HepG2 (cell line): Measurements from ENCODE around the gene PARP16. TPM values are rescaled to one million over a fixed set of nuclear protein-coding genes. Genes with fewer than 3 reads are reported as not detected.
A peak's percentile ranks its signal among the peaks of the same experiment; 100 is the strongest.

Experiments used
- ARNTL ChIP-seq: sonication (generic); formaldehyde crosslinking; IDR thresholded peaks from 2 replicates; pipeline ENCODE4 v1.4.0; 2020; ENCODE audit warnings: mild to moderate bottlenecking, missing genetic modification reagents
- ATF1 ChIP-seq: IDR thresholded peaks from 2 replicates; pipeline ENCODE4 v1.6.1; 2016; ENCODE audit warnings: mild to moderate bottlenecking, control low read depth
- FLYWCH1 ChIP-seq: sonication (generic); formaldehyde crosslinking; IDR thresholded peaks from 2 replicates; pipeline ENCODE4 v1.8.1; 2023; ENCODE audit warnings: mild to moderate bottlenecking, missing genetic modification reagents
- HIC2 ChIP-seq: sonication (generic); formaldehyde crosslinking; IDR thresholded peaks from 2 replicates; pipeline ENCODE4 v1.9.0; 2022; ENCODE audit warnings: low read depth, missing genetic modification reagents
- HNRNPH1 ChIP-seq: fragments of 200-400 bp; formaldehyde crosslinking; optimal IDR thresholded peaks from 2 replicates; pipeline ENCODE3; 2017; ENCODE audit warnings: mild to moderate bottlenecking, low read depth, low read length
- MYC ChIP-seq: sonication (generic); formaldehyde crosslinking; IDR thresholded peaks from 2 replicates; pipeline ENCODE4 v1.9.0; 2021; ENCODE audit warnings: missing genetic modification reagents, borderline replicate concordance
- MYNN ChIP-seq: sonication (generic); formaldehyde crosslinking; IDR thresholded peaks from 2 replicates; pipeline ENCODE4 v1.4.0; 2020; ENCODE audit warnings: mild to moderate bottlenecking, low read depth, missing genetic modification reagents
- NFKB2 ChIP-seq: sonication (generic); formaldehyde crosslinking; IDR thresholded peaks from 2 replicates; pipeline ENCODE4 v1.4.0; 2020; ENCODE audit warnings: missing genetic modification reagents, borderline replicate concordance
- NFRKB ChIP-seq: fragments of 450-650 bp; IDR thresholded peaks from 2 replicates; pipeline ENCODE4 v1.6.1; 2017
- RFX5 ChIP-seq: IDR thresholded peaks from 2 replicates; pipeline ENCODE4 v1.6.1; 2011; ENCODE audit warnings: low read depth, low read length, improper control_type of control experiment
- RORA ChIP-seq: sonication (generic); formaldehyde crosslinking; IDR thresholded peaks from 2 replicates; pipeline ENCODE4 v1.5.0; 2020; ENCODE audit warnings: mild to moderate bottlenecking, missing genetic modification reagents, moderate library complexity
- SCMH1 ChIP-seq: sonication (generic); formaldehyde crosslinking; IDR thresholded peaks from 2 replicates; pipeline ENCODE4 v1.9.0; 2021; ENCODE audit warnings: missing genetic modification reagents, mild to moderate bottlenecking, borderline replicate concordance
- SOX6 ChIP-seq, 2 experiments: fragments of 450-650 bp in 1 of 2; sonication (generic) in 1 of 2; formaldehyde crosslinking in 1 of 2; IDR thresholded peaks; 2 replicates each; pipeline versions ENCODE4 v1.4.0 to v1.6.1; 2017 to 2020; ENCODE audit warnings: antibody characterized with exemption in 1 of 2, mild to moderate bottlenecking in 1 of 2, missing genetic modification reagents in 1 of 2
- SP140L ChIP-seq: sonication (generic); formaldehyde crosslinking; IDR thresholded peaks from 2 replicates; pipeline ENCODE4 v1.4.0; 2020; ENCODE audit warnings: missing genetic modification reagents, borderline replicate concordance
- THAP7 ChIP-seq: sonication (generic); formaldehyde crosslinking; IDR thresholded peaks from 2 replicates; pipeline ENCODE4 v1.8.1; 2023; ENCODE audit warnings: mild to moderate bottlenecking, missing genetic modification reagents
- TRIM24 ChIP-seq: sonication (generic); formaldehyde crosslinking; IDR thresholded peaks from 2 replicates; pipeline ENCODE4 v1.8.0; 2022; ENCODE audit warnings: mild to moderate bottlenecking, missing genetic modification reagents
- ZNF143 ChIP-seq: sonication (generic); formaldehyde crosslinking; IDR thresholded peaks from 2 replicates; pipeline ENCODE4 v1.4.0; 2020; ENCODE audit warnings: missing genetic modification reagents
- ZNF235 ChIP-seq: sonication (generic); formaldehyde crosslinking; IDR thresholded peaks from 2 replicates; pipeline ENCODE4 v1.8.1; 2023; ENCODE audit warnings: mild to moderate bottlenecking, missing genetic modification reagents, borderline replicate concordance
- ZNF44 ChIP-seq: sonication (generic); formaldehyde crosslinking; IDR thresholded peaks from 2 replicates; pipeline ENCODE4 v1.5.1; 2020; ENCODE audit warnings: mild to moderate bottlenecking, missing genetic modification reagents
- ZNF446 ChIP-seq: sonication (generic); formaldehyde crosslinking; IDR thresholded peaks from 2 replicates; pipeline ENCODE4 v1.5.0; 2020; ENCODE audit warnings: mild to moderate bottlenecking, missing genetic modification reagents
- ZNF503 ChIP-seq: sonication (generic); formaldehyde crosslinking; IDR thresholded peaks from 2 replicates; pipeline ENCODE4 v1.4.0; 2020; ENCODE audit warnings: missing genetic modification reagents
- ZNF556 ChIP-seq: sonication (generic); formaldehyde crosslinking; IDR thresholded peaks from 2 replicates; pipeline ENCODE4 v1.4.0; 2020; ENCODE audit warnings: mild to moderate bottlenecking, missing genetic modification reagents, borderline replicate concordance
- ZNF740 ChIP-seq: sonication (generic); formaldehyde crosslinking; IDR thresholded peaks from 2 replicates; pipeline ENCODE4 v1.4.0; 2020; ENCODE audit warnings: missing genetic modification reagents
- ZSCAN21 ChIP-seq: sonication (generic); formaldehyde crosslinking; IDR thresholded peaks from 2 replicates; pipeline ENCODE4 v1.8.0; 2022; ENCODE audit warnings: mild to moderate bottlenecking, missing genetic modification reagents, moderate library complexity, borderline replicate concordance
- ZSCAN31 ChIP-seq: sonication (generic); formaldehyde crosslinking; IDR thresholded peaks from 2 replicates; pipeline ENCODE4 v1.5.0; 2020; ENCODE audit warnings: low read depth, mild to moderate bottlenecking, missing genetic modification reagents
- polyA plus RNA-seq, 8 experiments: library from polyadenylated mRNA; depleted of rRNA in 3 of 8; stranded (reverse) in 7 of 8; unstranded in 1 of 8; fragments of >200 nt; fragmentation: Illumina TruSeq in 4 of 8; extraction: Trizol in 4 of 8; gene quantifications; 2 replicates each; pipeline versions ENCODE4 v1.2.1 to v1.2.3, GENCODE V29; 2011 to 2016; ENCODE audit warnings: low read depth in 4 of 8, missing spikeins in 1 of 8, mixed read lengths in 1 of 8; ENCODE audit not compliant: insufficient read depth in 1 of 8
- total RNA-seq, 5 experiments: library from RNA; depleted of rRNA; stranded (reverse); fragments of >200 nt; fragmentation: Illumina TruSeq; extraction: Trizol; gene quantifications; 2 replicates each; pipeline ENCODE4 v1.2.3, GENCODE V29; 2016; ENCODE audit warnings: low read depth in 1 of 5

PARP16 gene
- total and polyA plus RNA-seq, 2 of the 13 experiments (the other 11 are each of a cell fraction or from before 2014, with no cell fraction given): 6.8 to 7.6 TPM

- TF ChIP-seq ZNF740 (CRISPR knock-in tag) (no peak; the same call in 1 of the 2 replicates), ZNF556 (CRISPR knock-in tag) (0 out of 2 replicates have a peak, but pooled peaks have one; percentile 14), ZNF235 (CRISPR knock-in tag) (no peak), FLYWCH1 (CRISPR knock-in tag) (no peak; the same call in 1 of the 2 replicates), ARNTL (CRISPR knock-in tag) (peak; percentile 42; the same call in 1 of the 2 replicates), TRIM24 (CRISPR knock-in tag) (no peak), MYC (CRISPR knock-in tag) (peak; percentile 42; the same call in 1 of the 2 replicates), RORA (CRISPR knock-in tag) (no peak; the same call in 1 of the 2 replicates), ZSCAN21 (CRISPR knock-in tag) (0 out of 2 replicates have a peak, but pooled peaks have one; percentile 41), SOX6 (IDR thresholded peaks at IDR 0.05) (no peak), SOX6 (CRISPR knock-in tag; IDR thresholded peaks at IDR 0.05) (peak; percentile 58), NFKB2 (no peak), ZNF503 (peak; percentile 87), ZNF143 (CRISPR knock-in tag) (peak; percentile 87), HIC2 (CRISPR knock-in tag) (no peak), SP140L (CRISPR knock-in tag) (peak; percentile 98), ATF1 (peak; percentile 75; the same call in 1 of the 2 replicates), ZNF44 (no peak), ZNF446 (CRISPR knock-in tag) (no peak), THAP7 (CRISPR knock-in tag) (no peak), SCMH1 (no peak), RFX5 (no peak), HNRNPH1 (no peak), NFRKB (no peak), ZSCAN31 (CRISPR knock-in tag) (no peak), MYNN (CRISPR knock-in tag) (no peak)
Measured at GRCh38 chr15:65304381-65305149, 17.9 kb upstream of the PARP16 start, which contains the start of gene RNU5B-1 (continued).
